GM12878 (cell line): ENCODE data around the gene TM7SF2. TPM values are rescaled to one million over a fixed set of nuclear protein-coding genes. Genes with fewer than 3 reads are reported as not detected.

ENCODE experiments used
- ATAC-seq: fragments of 200-7000 bp; cut with Tn5 transposase; 3 replicates; pipeline ENCODE4 v1.9.1; 2020; ENCODE audit warnings: mild to moderate bottlenecking, moderate library complexity
- BruUV-seq: library from RNA; stranded (reverse); fragments of 400-500 nt; replicated peaks from 2 replicates; lab custom pipeline; 2021; lab: Mats Ljungman, UMichigan
- CTCF ChIA-PET: fragments of 300-600 bp; sonication (Branson Sonifier 250); formaldehyde crosslinking; extraction: SDS; loops from one replicate; lab custom pipeline; 2021; ENCODE audit warnings: inconsistent platforms; lab: Yijun Ruan, JAX
- POLR2A ChIA-PET: fragments of 350-600 bp; formaldehyde crosslinking; extraction: SDS; loops from one replicate; lab custom pipeline; 2021; ENCODE audit warnings: inconsistent platforms; lab: Charles Lee
- RAD21 ChIA-PET: fragments of 300-600 bp; sonication (Branson Sonifier 250); formaldehyde crosslinking; loops from one replicate; lab custom pipeline; 2023; ENCODE audit warnings: antibody characterized with exemption; ENCODE audit not compliant: unreplicated experiment; lab: Charles Lee
- SMC1A ChIA-PET: fragments of 300-600 bp; sonication (Branson Sonifier 250); formaldehyde crosslinking; loops from one replicate; lab custom pipeline; 2023; ENCODE audit not compliant: unreplicated experiment, uncharacterized antibody; lab: Charles Lee
- DNase-seq: peaks from one replicate; pipeline ENCODE4 v3.0.0-alpha.2; 2011; ENCODE audit warnings: low read depth, low spot score
- FAIRE-seq: peaks from 3 replicates; lab custom pipeline; 2011; peaks lifted over from hg19 to GRCh38; lab: Jason Lieb, UNC
- H2AFZ ChIP-seq: 2 replicates; pipeline ENCODE4 v1.6.0; 2011; ENCODE audit warnings: low read depth, low read length, control low read depth; ENCODE audit not compliant: control insufficient read depth
- H3K27ac ChIP-seq: 2 replicates; pipeline ENCODE4 v1.5.1; 2011; ENCODE audit warnings: control low read depth; ENCODE audit not compliant: control insufficient read depth, insufficient read depth
- H3K27me3 ChIP-seq, 2 experiments: replicated peaks in 1 of 2; 2 replicates each; pipeline versions ENCODE4 v1.6.0 to v1.6.1; 2011; ENCODE audit warnings: low read length in 1 of 2; ENCODE audit not compliant: control insufficient read depth in 2 of 2, insufficient read depth in 2 of 2
- H3K36me3 ChIP-seq, 2 experiments: 2 replicates each; pipeline ENCODE4 v1.5.1; 2011; ENCODE audit warnings: low read length in 1 of 2; ENCODE audit not compliant: control insufficient read depth in 2 of 2, insufficient read depth in 2 of 2
- H3K4me1 ChIP-seq: 2 replicates; pipeline ENCODE4 v1.6.1; 2011; ENCODE audit warnings: mild to moderate bottlenecking, low read length, moderate library complexity, mixed read lengths; ENCODE audit not compliant: control insufficient read depth, insufficient read depth
- H3K4me2 ChIP-seq: 2 replicates; pipeline ENCODE4 v1.6.0; 2011; ENCODE audit warnings: control low read depth; ENCODE audit not compliant: control insufficient read depth, insufficient read depth
- H3K4me3 ChIP-seq: fragments of 200-600 bp; sonication (generic); 2 replicates; pipeline ENCODE4 v1.5.1; 2016
- H3K79me2 ChIP-seq: 2 replicates; pipeline ENCODE4 v1.6.0; 2011; ENCODE audit warnings: low read length; ENCODE audit not compliant: control insufficient read depth, insufficient read depth
- H3K9ac ChIP-seq: 2 replicates; pipeline ENCODE4 v1.8.0; 2011; ENCODE audit warnings: low read length, control low read depth, mixed read lengths; ENCODE audit not compliant: control insufficient read depth, insufficient read depth
- H3K9me3 ChIP-seq: replicated peaks from 3 replicates; pipeline ENCODE4 v1.5.1; 2011; ENCODE audit warnings: mild to moderate bottlenecking, low read length; ENCODE audit not compliant: control insufficient read depth, insufficient read depth
- H4K20me1 ChIP-seq: 2 replicates; pipeline ENCODE4 v1.6.0; 2011; ENCODE audit not compliant: control insufficient read depth, insufficient read depth
- DPF2 ChIP-seq: fragments of 450-650 bp; IDR thresholded peaks from 2 replicates; pipeline ENCODE4 v1.6.1; 2017; ENCODE audit warnings: mild to moderate bottlenecking
- E4F1 ChIP-seq: fragments of 450-650 bp; IDR thresholded peaks from 2 replicates; pipeline ENCODE4 v1.6.1; 2018; ENCODE audit warnings: borderline replicate concordance, mild to moderate bottlenecking; ENCODE audit not compliant: partially characterized antibody
- EED ChIP-seq: sonication (generic); IDR thresholded peaks from 2 replicates; pipeline ENCODE4 v1.6.1; 2016; ENCODE audit warnings: antibody characterized with exemption, low read depth
- EZH2 ChIP-seq: IDR thresholded peaks from 2 replicates; pipeline ENCODE4 v1.6.1; 2012; ENCODE audit warnings: low read depth, mild to moderate bottlenecking, control low read depth, inconsistent platforms, low read length, borderline replicate concordance; ENCODE audit not compliant: control insufficient read depth
- JUNB ChIP-seq: IDR thresholded peaks from 2 replicates; pipeline ENCODE4 v1.6.1; 2016; ENCODE audit warnings: antibody characterized with exemption, mild to moderate bottlenecking
- JUND ChIP-seq: IDR thresholded peaks from 2 replicates; pipeline ENCODE4 v1.6.1; 2012; ENCODE audit warnings: low read depth, mild to moderate bottlenecking, low read length, improper control_type of control experiment, moderate library complexity
- NKRF ChIP-seq: fragments of 450-650 bp; conservative IDR thresholded peaks from 2 replicates; pipeline ENCODE4 v1.6.1; 2017; ENCODE audit warnings: mild to moderate bottlenecking, moderate library complexity
- NR2F1 ChIP-seq: fragments of 450-650 bp; conservative IDR thresholded peaks from 2 replicates; pipeline ENCODE4 v1.6.1; 2017; ENCODE audit warnings: mild to moderate bottlenecking
- PAX5 ChIP-seq: IDR thresholded peaks from 2 replicates; pipeline ENCODE4 v1.6.1; 2011; ENCODE audit warnings: low read depth, low read length, borderline replicate concordance
- RBBP5 ChIP-seq: fragments of 200-600 bp; sonication (generic); conservative IDR thresholded peaks from 2 replicates; pipeline ENCODE4 v1.6.1; 2016
- SKIL ChIP-seq: fragments of 450-650 bp; IDR thresholded peaks from 2 replicates; pipeline ENCODE4 v1.6.1; 2017; ENCODE audit warnings: mild to moderate bottlenecking, low read depth, inconsistent platforms; ENCODE audit not compliant: poor library complexity, severe bottlenecking
- SPI1 ChIP-seq: IDR thresholded peaks from 2 replicates; pipeline ENCODE4 v1.6.1; 2011; ENCODE audit warnings: low read depth, mild to moderate bottlenecking, low read length, moderate library complexity, borderline replicate concordance; ENCODE audit not compliant: insufficient read depth
- SRF ChIP-seq, 2 experiments: IDR thresholded peaks; 2 replicates each; pipeline ENCODE4 v1.6.1; 2011; ENCODE audit warnings: low read depth in 2 of 2, low read length in 2 of 2, mild to moderate bottlenecking in 1 of 2, moderate library complexity in 1 of 2
- STAT3 ChIP-seq: IDR thresholded peaks from 2 replicates; pipeline ENCODE4 v1.6.1; 2011; ENCODE audit warnings: low read depth, low read length, improper control_type of control experiment
- SUPT20H ChIP-seq: IDR thresholded peaks from 2 replicates; pipeline ENCODE4 v1.6.1; 2011; ENCODE audit warnings: low read depth, mild to moderate bottlenecking, low read length, moderate library complexity, borderline replicate concordance; ENCODE audit not compliant: control insufficient read depth
- TARDBP ChIP-seq: IDR thresholded peaks from 2 replicates; pipeline ENCODE4 v1.6.1; 2016; ENCODE audit warnings: borderline replicate concordance
- WGBS: methylation state at CpG from one replicate; pipeline ENCODE4 v1.1.6; 2016; ENCODE audit warnings: low lambda C conversion rate; ENCODE audit not compliant: insufficient replicate concordance, insufficient coverage; ENCODE audit errors: missing lambda C conversion rate; 5-methylcytosine and 5-hydroxymethylcytosine counted together
- in situ Hi-C: fragments of 300-500 bp; cut with MboI; formaldehyde crosslinking; loops from 9 replicates; pipeline ENCODE4 v1.14.3; 2018; ENCODE audit warnings: mixed read lengths
- intact Hi-C: fragments of 100-400 bp; cut with micrococcal nuclease; formaldehyde crosslinking; loops from one replicate; pipeline ENCODE4 v1.14.2; 2022; ENCODE audit not compliant: unreplicated experiment
- polyA plus RNA-seq, 11 experiments: library from polyadenylated mRNA; depleted of rRNA in 4 of 11; unstranded in 6 of 11; stranded (reverse) in 5 of 11; fragments of >200 nt; fragmentation: Nextera tagmentation in 4 of 11; fragmentation: Illumina TruSeq in 1 of 11; extraction: Ambion mirVana in 4 of 11; extraction: Trizol in 1 of 11; gene quantifications; 1 replicate in 1 of 11; 2 replicates in 10 of 11; pipeline versions ENCODE4 v1.2.1 to v1.2.3, GENCODE V29; 2011 to 2016; ENCODE audit warnings: inconsistent platforms in 2 of 11, missing spikeins in 2 of 11, low read depth in 1 of 11
- total RNA-seq, 4 experiments: library from RNA; depleted of rRNA in 3 of 4; stranded (reverse); fragments of >200 nt in 3 of 4; fragmentation: Illumina TruSeq in 1 of 4; extraction: Trizol in 1 of 4; gene quantifications; 2 replicates each; pipeline versions ENCODE4 v1.2.1 to v1.2.3, GENCODE V29; 2013 to 2021
- TF ChIP-seq, protein P1 (sequence below): IDR thresholded peaks from 2 replicates; pipeline ENCODE4 v1.6.1; 2012; ENCODE audit warnings: low read length, inconsistent platforms

TM7SF2 gene
- total and polyA plus RNA-seq, 10 of the 15 experiments (the other 5 are each of a cell fraction or from before 2014, with no cell fraction given) = 0.52 to 57.7 (median 20.7) TPM

DNA sequence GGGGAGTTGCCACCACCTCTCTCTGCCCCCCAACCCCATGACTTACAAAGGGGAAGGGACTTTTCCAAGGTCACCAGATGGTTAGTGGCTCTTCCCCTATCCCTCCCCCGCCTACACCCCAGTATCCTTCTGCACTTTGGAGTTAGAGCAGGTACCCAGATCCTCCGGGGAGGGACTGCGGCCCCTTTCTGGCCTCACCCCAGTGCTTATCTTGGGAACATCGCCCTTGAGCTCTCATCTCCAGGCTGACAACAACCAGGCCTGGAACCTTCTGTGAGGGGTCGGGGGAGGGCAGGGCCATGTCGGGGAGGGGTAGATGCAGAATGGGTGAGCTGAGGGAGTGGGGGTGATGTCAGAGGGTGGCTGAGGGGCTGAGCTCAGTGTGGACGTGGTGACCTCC, 45.8 kb upstream of the TM7SF2 start:
- intact Hi-C loops (no loop called here), in situ Hi-C loops (no loop called here)
- ChIA-PET CTCF (no interaction called here), RAD21 (no interaction called here), POLR2A (no interaction called here), SMC1A (interaction anchor here (0.6 to 1.0 kb wide), 2 partner anchors 17 to 266 kb away, joined by 3 to 4 read pairs; partner anchors contain the start of gene CDCA5)
- no TSS peak for BruUV-seq
- Histone ChIP-seq H3K4me2 (no peak overlapping the region), H3K9ac (no peak overlapping the region), H3K9me3 (no peaks in the 10 kb centered on the region), H3K36me3 (no peaks in the 10 kb centered on the region), H3K27ac (no peak overlapping the region), H3K4me3 (no peak overlapping the region), H3K27me3 (no peaks in the 10 kb centered on the region), H2AFZ (no peak overlapping the region), H4K20me1 (no peaks in the 10 kb centered on the region), H3K79me2 (no peaks in the 10 kb centered on the region), H3K4me1 (peaks cover 6% of the 10 kb centered on the region)
- TF ChIP-seq JUNB (no peak), NKRF (no peak), TARDBP (no peak), SUPT20H (no peak), EZH2 (no peak), NR2F1 (no peak), SPI1 (no peak), DPF2 (no peak), PAX5 (no peak), STAT3 (no peak), JUND (no peak), EED (no peak), E4F1 (no peak), RBBP5 (no peak), SRF (IDR thresholded peaks at IDR 0.05; ENCODE audit: low read depth in 2 of 2, low read length in 2 of 2) (no peak), SKIL (no peak)
- TF ChIP-seq, protein P1, sequence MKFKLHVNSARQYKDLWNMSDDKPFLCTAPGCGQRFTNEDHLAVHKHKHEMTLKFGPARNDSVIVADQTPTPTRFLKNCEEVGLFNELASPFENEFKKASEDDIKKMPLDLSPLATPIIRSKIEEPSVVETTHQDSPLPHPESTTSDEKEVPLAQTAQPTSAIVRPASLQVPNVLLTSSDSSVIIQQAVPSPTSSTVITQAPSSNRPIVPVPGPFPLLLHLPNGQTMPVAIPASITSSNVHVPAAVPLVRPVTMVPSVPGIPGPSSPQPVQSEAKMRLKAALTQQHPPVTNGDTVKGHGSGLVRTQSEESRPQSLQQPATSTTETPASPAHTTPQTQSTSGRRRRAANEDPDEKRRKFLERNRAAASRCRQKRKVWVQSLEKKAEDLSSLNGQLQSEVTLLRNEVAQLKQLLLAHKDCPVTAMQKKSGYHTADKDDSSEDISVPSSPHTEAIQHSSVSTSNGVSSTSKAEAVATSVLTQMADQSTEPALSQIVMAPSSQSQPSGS = no peak
- ATAC-seq = no peak
- no peak for FAIRE-seq
- WGBS = 47% methylated on average over 6 of the region's 7 CpGs
- no peak for DNase-seq
